Uterus (tissue), 2 donors: ENCODE measurements around the gene ACVRL1.

ENCODE experiments used
- POLR2A ChIP-seq, 2 donors: fragments of 450-650 bp; IDR thresholded peaks; one replicate each; pipeline ENCODE4 v1.6.1; 2016; ENCODE audit warnings: antibody characterized with exemption in 2 of 2, mild to moderate bottlenecking in 1 of 2, moderate library complexity in 1 of 2
- TF ChIP-seq, protein P1 (sequence below), 4 experiments: fragments of 200-600 bp in 2 of 4; fragments of 450-650 bp in 2 of 4; sonication (generic) in 2 of 4; IDR thresholded peaks; one replicate each; pipeline ENCODE4 v1.5.1; 2016 to 2019; ENCODE audit warnings: antibody characterized with exemption in 4 of 4, mild to moderate bottlenecking in 2 of 4, moderate library complexity in 1 of 4

DNA sequence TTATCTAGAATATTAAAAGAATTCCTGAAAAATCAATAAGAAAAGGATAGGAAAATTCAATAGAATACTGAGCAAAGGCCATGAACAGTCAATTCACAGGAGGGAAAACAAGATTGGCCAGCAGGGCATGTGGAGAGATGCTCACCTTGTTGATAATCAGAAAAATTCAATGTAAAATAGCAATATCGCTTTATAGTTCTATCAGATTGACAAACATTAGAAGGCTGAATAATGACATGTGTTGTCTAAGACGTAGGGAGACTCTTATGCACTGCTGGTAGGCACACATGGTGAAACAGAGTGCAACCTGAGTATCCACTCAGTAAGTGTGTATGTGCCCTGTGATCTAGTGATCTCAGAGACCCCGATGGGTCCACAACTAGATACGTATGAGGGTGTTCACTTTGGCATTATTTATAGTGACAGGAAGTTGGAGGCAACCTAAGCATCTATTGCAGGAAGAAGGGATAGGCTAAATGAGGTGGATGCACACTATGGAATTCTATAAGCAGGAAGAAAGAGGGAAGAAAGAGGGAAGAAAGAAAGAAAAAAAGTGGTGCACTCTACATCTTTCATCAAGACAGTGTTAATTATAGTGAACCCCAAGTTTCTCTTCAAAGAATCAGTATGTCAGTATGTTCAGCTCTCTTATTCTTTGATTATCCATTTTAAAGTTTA is 23.2 kb upstream of the ACVRL1 start:
- TF ChIP-seq, protein P1, sequence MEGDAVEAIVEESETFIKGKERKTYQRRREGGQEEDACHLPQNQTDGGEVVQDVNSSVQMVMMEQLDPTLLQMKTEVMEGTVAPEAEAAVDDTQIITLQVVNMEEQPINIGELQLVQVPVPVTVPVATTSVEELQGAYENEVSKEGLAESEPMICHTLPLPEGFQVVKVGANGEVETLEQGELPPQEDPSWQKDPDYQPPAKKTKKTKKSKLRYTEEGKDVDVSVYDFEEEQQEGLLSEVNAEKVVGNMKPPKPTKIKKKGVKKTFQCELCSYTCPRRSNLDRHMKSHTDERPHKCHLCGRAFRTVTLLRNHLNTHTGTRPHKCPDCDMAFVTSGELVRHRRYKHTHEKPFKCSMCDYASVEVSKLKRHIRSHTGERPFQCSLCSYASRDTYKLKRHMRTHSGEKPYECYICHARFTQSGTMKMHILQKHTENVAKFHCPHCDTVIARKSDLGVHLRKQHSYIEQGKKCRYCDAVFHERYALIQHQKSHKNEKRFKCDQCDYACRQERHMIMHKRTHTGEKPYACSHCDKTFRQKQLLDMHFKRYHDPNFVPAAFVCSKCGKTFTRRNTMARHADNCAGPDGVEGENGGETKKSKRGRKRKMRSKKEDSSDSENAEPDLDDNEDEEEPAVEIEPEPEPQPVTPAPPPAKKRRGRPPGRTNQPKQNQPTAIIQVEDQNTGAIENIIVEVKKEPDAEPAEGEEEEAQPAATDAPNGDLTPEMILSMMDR (IDR thresholded peaks at IDR 0.05) = no peak
- TF ChIP-seq POLR2A (IDR thresholded peaks at IDR 0.05) = no peak
